GM21515 (cell line): Measurements from ENCODE around the gene PDLIM3.
"Not testable (repeated sequence)": the region's sequence is repeated elsewhere in the genome, so short reads cannot be mapped to it uniquely, and the experiment has no call there.

ENCODE experiments used
- ATAC-seq: cut with Tn5 transposase; IDR thresholded peaks from one replicate; pipeline ENCODE4 v1.9.1; 2021; ENCODE audit not compliant: unreplicated experiment

PDLIM3 gene

GRCh38 chr4:185554365-185555126, 19.2 kb upstream of the PDLIM3 start:
- ATAC-seq: no peak

DNA sequence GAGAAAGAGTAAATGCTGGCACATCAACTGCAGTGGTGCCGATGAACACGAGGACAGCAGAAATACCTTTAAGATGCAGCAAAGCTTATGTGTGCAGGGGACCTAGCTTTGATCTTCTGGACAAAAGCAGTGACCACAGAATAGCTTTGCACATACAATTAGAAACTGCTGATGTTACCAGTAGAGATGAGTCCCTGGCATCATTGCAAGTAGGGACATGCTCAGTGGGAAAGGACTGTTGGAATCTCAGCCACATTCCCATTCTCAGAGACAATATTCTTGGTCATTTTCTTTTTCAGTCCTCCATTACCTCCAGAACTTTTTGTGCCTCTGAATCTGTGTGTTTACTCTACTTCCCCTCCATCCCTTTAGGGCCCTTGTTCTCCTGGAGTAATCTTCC, 16.9 kb upstream of the PDLIM3 start:
- ATAC-seq: no peak

- ATAC-seq: no peak
These were observed 15.6 kb upstream of the PDLIM3 start for GRCh38 chr4:185550933-185551332.

- no peak for ATAC-seq
These were observed 13.9 kb upstream of the PDLIM3 start for GRCh38 chr4:185549095-185549639.

- ATAC-seq: no peak
These were observed 13.3 kb upstream of the PDLIM3 start for GRCh38 chr4:185548587-185548986.

- no peak for ATAC-seq
These were observed 11.0 kb upstream of the PDLIM3 start for GRCh38 chr4:185546335-185546734.

- ATAC-seq: no peak
These were observed 7.5 kb upstream of the PDLIM3 start for GRCh38 chr4:185542626-185543315.

GRCh38 chr4:185541251-185541727, 6.0 kb upstream of the PDLIM3 start:
- no peak for ATAC-seq

- no peak for ATAC-seq
These were observed 5.3 kb upstream of the PDLIM3 start for GRCh38 chr4:185540487-185541120.

DNA sequence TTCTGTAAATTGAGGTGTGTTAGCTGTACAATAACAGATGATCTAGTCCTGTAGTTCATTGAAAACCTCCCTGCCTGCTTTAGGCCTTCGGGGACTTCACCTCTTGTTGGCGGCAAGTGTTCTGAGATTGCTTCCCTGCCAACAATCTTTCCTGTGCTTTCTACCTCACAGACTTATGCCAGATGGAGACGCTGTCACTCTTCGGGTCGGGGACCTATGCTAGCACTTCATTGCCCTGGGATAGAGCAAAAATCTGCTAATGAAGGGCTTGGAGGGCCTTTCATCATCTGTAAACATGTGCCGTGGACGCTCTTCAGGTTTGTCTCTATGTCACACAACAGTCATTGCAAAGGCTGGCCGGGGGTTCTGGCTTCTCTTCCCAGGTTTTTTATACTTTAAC, 4.7 kb upstream of the PDLIM3 start:
- ATAC-seq: no peak

- no peak for ATAC-seq
These were observed 3.5 kb upstream of the PDLIM3 start for GRCh38 chr4:185538806-185539205.

DNA sequence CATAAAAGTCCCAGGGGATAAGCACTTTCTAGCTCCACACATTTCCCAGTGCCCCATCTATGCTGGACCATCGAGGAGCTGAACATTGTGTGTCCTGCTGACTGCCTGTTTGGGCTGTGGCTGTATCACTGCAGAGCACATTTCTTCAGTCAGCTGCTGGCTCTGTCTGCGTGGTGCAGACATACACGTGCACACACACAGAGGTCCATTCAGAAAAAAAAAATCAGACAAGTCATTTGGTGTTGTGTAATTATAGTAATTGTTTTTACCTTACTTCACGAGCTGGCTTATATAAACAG, 1.1 kb upstream of the PDLIM3 start:
- ATAC-seq: no peak

GRCh38 chr4:185535612-185536410, 504 bp upstream of the PDLIM3 start:
- no peak for ATAC-seq

DNA sequence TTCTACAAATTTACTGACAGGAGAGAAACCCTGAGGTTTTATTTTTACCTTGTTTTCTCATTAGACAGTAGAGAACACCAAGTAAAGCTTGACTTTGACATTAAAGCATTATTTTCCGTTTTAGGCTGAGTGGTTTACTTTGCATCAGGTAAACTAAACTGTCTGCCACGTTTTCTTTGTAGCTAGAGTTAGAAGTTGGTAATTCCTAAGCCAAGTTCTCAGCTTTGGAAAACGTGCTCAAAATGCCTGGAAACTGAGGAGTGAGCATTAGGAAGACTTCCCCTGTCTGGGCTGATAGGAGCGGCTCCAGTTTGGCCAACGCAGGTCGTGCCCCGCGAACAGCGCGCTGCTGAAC, 819 bp downstream of the PDLIM3 start:
- ATAC-seq: no peak

GRCh38 chr4:185532795-185533324, 2.4 kb downstream of the PDLIM3 start:
- ATAC-seq: no peak

GRCh38 chr4:185532293-185532692, 3.0 kb downstream of the PDLIM3 start:
- ATAC-seq: no peak

- not testable (repeated sequence) for ATAC-seq
These were observed 3.7 kb downstream of the PDLIM3 start for GRCh38 chr4:185531654-185532053.

DNA sequence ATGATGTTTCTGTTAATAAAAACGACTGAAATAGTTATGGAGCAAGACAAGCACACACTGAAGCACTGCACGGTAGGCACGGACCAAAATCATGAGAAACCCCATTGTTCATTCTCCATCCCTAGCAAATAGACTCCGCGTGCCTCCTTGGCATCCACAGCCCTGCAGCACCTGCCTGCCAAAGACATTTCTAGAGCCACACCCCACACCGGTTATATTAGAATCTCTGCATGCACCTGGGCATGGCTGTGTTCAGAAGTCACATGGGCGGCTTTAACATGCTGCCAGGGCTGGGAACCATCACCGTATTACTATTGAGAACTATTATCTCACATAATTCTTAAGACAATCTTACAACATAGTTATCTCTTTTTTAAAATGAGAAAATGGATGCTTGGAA, 5.9 kb downstream of the PDLIM3 start:
- ATAC-seq: no peak

- no peak for ATAC-seq
These were observed 10.1 kb downstream of the PDLIM3 start for GRCh38 chr4:185524888-185525863.

DNA sequence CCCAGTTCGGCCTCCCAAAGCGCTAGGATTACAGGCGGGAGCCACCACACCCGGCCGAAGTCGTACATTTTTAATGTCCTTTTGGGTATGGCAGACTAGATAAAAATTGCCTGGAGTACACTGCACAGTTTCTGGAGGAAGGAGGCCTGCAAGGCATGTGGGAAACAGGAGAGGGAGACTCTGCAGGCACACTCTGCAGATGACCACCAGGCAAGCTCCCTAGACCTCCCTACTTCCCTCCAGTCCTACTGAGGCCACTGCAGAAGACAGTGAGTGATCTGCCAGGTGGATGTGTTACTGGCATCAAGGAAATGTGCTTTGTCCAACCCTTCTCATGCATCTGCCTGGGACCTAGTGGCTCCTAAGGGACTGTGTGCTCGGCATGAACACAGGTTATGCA, 11.4 kb downstream of the PDLIM3 start:
- ATAC-seq: no peak
